ENCODE data around the gene UNK.

- TF ChIP-seq, protein P1, sequence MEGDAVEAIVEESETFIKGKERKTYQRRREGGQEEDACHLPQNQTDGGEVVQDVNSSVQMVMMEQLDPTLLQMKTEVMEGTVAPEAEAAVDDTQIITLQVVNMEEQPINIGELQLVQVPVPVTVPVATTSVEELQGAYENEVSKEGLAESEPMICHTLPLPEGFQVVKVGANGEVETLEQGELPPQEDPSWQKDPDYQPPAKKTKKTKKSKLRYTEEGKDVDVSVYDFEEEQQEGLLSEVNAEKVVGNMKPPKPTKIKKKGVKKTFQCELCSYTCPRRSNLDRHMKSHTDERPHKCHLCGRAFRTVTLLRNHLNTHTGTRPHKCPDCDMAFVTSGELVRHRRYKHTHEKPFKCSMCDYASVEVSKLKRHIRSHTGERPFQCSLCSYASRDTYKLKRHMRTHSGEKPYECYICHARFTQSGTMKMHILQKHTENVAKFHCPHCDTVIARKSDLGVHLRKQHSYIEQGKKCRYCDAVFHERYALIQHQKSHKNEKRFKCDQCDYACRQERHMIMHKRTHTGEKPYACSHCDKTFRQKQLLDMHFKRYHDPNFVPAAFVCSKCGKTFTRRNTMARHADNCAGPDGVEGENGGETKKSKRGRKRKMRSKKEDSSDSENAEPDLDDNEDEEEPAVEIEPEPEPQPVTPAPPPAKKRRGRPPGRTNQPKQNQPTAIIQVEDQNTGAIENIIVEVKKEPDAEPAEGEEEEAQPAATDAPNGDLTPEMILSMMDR (IDR thresholded peaks at IDR 0.05; ENCODE audit: low read length), result no peak
- no peak for TF ChIP-seq EZH2 (IDR thresholded peaks at IDR 0.05; ENCODE audit: borderline replicate concordance, low read length)
Measured at GRCh38 chr17:75785016-75785890, 647 bp downstream of the UNK start.

Measured in OCI-LY1 (cell line).